B cell (primary cell): ENCODE measurements around the gene SPEN. TPM values are rescaled to one million over a fixed set of nuclear protein-coding genes. Genes with fewer than 3 reads are reported as not detected.

Experiments used
- ATAC-seq: fragments of 200-7000 bp; cut with Tn5 transposase; one replicate; pipeline ENCODE4 v1.10.0; 2021; ENCODE audit warnings: low read depth, mild to moderate bottlenecking, moderate number of reproducible peaks, moderate library complexity
- CTCF ChIA-PET: fragments of 350-600 bp; sonication (Branson Sonifier 250); formaldehyde crosslinking; loops from one replicate; lab custom pipeline; 2021; ENCODE audit warnings: antibody characterized with exemption, inconsistent platforms; lab: Charles Lee
- POLR2A ChIA-PET: fragments of 350-600 bp; sonication (Branson Sonifier 250); formaldehyde crosslinking; loops from one replicate; lab custom pipeline; 2021; ENCODE audit warnings: antibody characterized with exemption; lab: Charles Lee
- DNase-seq: peaks from one replicate; pipeline ENCODE4 v3.0.0; 2013
- H2AFZ ChIP-seq: 2 replicates; pipeline ENCODE4 v1.6.1; 2012; ENCODE audit warnings: mild to moderate bottlenecking, low read depth, low read length; ENCODE audit not compliant: insufficient read depth, poor library complexity, severe bottlenecking
- H3K27ac ChIP-seq, 2 donors: 1 replicate in 1 of 2; 2 replicates in 1 of 2; pipeline ENCODE4 v1.5.1; 2012 to 2013; ENCODE audit warnings: low read length in 2 of 2, mild to moderate bottlenecking in 2 of 2, moderate library complexity in 1 of 2
- H3K27me3 ChIP-seq, 4 experiments: fragments of 200-600 bp in 1 of 4; sonication (generic) in 1 of 4; replicated peaks in 1 of 4; 1 replicate in 2 of 4; 2 replicates in 2 of 4; pipeline versions ENCODE4 v1.6.1 to v1.7.0; 2013 to 2016; ENCODE audit warnings: low read length in 3 of 4, mild to moderate bottlenecking in 2 of 4, mixed read lengths in 1 of 4, moderate library complexity in 1 of 4; ENCODE audit not compliant: insufficient read depth in 4 of 4, control insufficient read depth in 3 of 4; ENCODE audit errors: control extremely low read depth in 1 of 4
- H3K36me3 ChIP-seq, 2 experiments: replicated peaks in 1 of 2; 1 replicate in 1 of 2; 2 replicates in 1 of 2; pipeline versions ENCODE4 v1.6.1 to v1.7.1; 2013; ENCODE audit warnings: low read length in 1 of 2; ENCODE audit not compliant: insufficient read depth in 2 of 2, control insufficient read depth in 1 of 2; ENCODE audit errors: control extremely low read depth in 1 of 2, extremely low read depth in 1 of 2
- H3K4me1 ChIP-seq, 2 donors: fragments of 200-600 bp in 1 of 2; sonication (generic) in 1 of 2; 1 replicate in 1 of 2; 2 replicates in 1 of 2; pipeline versions ENCODE4 v1.5.1 to v1.6.1; 2013 to 2017; ENCODE audit warnings: low read length in 2 of 2; ENCODE audit not compliant: control insufficient read depth in 2 of 2, insufficient read depth in 2 of 2
- H3K4me2 ChIP-seq: replicated peaks from 2 replicates; pipeline ENCODE3; 2012; ENCODE audit warnings: mild to moderate bottlenecking, low read depth, low read length; ENCODE audit not compliant: poor library complexity, severe bottlenecking
- H3K4me3 ChIP-seq, 5 experiments: fragments of 200-600 bp in 1 of 5; sonication (generic) in 1 of 5; 1 replicate in 3 of 5; 2 replicates in 2 of 5; pipeline versions ENCODE4 v1.5.1 to v1.7.0; 2011 to 2016; ENCODE audit warnings: low read length in 4 of 5, mild to moderate bottlenecking in 4 of 5, low read depth in 2 of 5, control low read depth in 1 of 5, moderate library complexity in 1 of 5; ENCODE audit not compliant: insufficient read depth in 1 of 5; ENCODE audit errors: control extremely low read depth in 1 of 5, extremely low read depth in 1 of 5
- H3K79me2 ChIP-seq: fragments of 200-600 bp; sonication (generic); one replicate; pipeline ENCODE4 v1.6.0; 2016; ENCODE audit warnings: low read length; ENCODE audit not compliant: control insufficient read depth, insufficient read depth
- H3K9ac ChIP-seq: fragments of 200-600 bp; sonication (generic); 2 replicates; pipeline ENCODE4 v1.6.1; 2017; ENCODE audit warnings: mild to moderate bottlenecking, low read length, moderate library complexity
- H3K9me3 ChIP-seq, 3 donors: one replicate each; pipeline versions ENCODE4 v1.6.1 to v1.7.1; 2013; ENCODE audit warnings: low read length in 2 of 3; ENCODE audit not compliant: control insufficient read depth in 2 of 3, insufficient read depth in 1 of 3; ENCODE audit errors: control extremely low read depth in 1 of 3
- H4K20me1 ChIP-seq: 2 replicates; pipeline ENCODE4 v1.6.0; 2012; ENCODE audit warnings: mild to moderate bottlenecking, low read length; ENCODE audit not compliant: insufficient read depth, control insufficient read depth, poor library complexity, severe bottlenecking
- H3K27ac Mint-ChIP-seq: one replicate; pipeline ENCODE4 v1.8.0; 2021; ENCODE audit warnings: mixed read lengths
- H3K27me3 Mint-ChIP-seq: one replicate; pipeline ENCODE4 v1.8.0; 2021; ENCODE audit warnings: mixed read lengths
- H3K4me1 Mint-ChIP-seq: one replicate; pipeline ENCODE4 v1.8.0; 2021; ENCODE audit warnings: mixed read lengths
- H3K4me3 Mint-ChIP-seq: one replicate; pipeline ENCODE4 v1.8.0; 2021; ENCODE audit warnings: mixed read lengths
- H3K9me3 Mint-ChIP-seq: one replicate; pipeline ENCODE4 v1.8.0; 2022; ENCODE audit warnings: mixed read lengths; ENCODE audit not compliant: insufficient read depth
- EZH2 ChIP-seq: IDR thresholded peaks from 2 replicates; pipeline ENCODE4 v1.6.1; 2012; ENCODE audit warnings: borderline replicate concordance, low read depth, mild to moderate bottlenecking, moderate library complexity, low read length; ENCODE audit not compliant: insufficient read depth, poor library complexity, severe bottlenecking
- WGBS: methylation state at CpG from one replicate; pipeline ENCODE4 v1.1.5; 2013; ENCODE audit warnings: missing lambda C conversion rate; ENCODE audit not compliant: insufficient coverage; 5-methylcytosine and 5-hydroxymethylcytosine counted together
- intact Hi-C: fragments of 100-400 bp; cut with micrococcal nuclease; formaldehyde crosslinking; loops from one replicate; pipeline ENCODE4 v1.10.0; 2022
- polyA plus RNA-seq: library from polyadenylated mRNA; depleted of rRNA; stranded (reverse); fragments of >200 nt; gene quantifications from 2 replicates; pipeline ENCODE4 v1.2.3, GENCODE V29; 2012
- total RNA-seq, 2 donors: library from RNA; stranded (reverse); fragments of 120-200 nt in 1 of 2; gene quantifications; 1 replicate in 1 of 2; 2 replicates in 1 of 2; pipeline versions ENCODE4 v1.2.3 to v1.2.4, GENCODE V29; 2013 to 2022
- TF ChIP-seq, protein P1 (sequence below): fragments of 200-600 bp; IDR thresholded peaks from one replicate; pipeline ENCODE4 v1.8.0; 2022; ENCODE audit warnings: antibody characterized with exemption, mild to moderate bottlenecking

The SPEN gene
- total and polyA plus RNA-seq, 2 donors (not counting 1 experiment from before 2014, with no cell fraction given) = 29.1 to 126 TPM

DNA sequence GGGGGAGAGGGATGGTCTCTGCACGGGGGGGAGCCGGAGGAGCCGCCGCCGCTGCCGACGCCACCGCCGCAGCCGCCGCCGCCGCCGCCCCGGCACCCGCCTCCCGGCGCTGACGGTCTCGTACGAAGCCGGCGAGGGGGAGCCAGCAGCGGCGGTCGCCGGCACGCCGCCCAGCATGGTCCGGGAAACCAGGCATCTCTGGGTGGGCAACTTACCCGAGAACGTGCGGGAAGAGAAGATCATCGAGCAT lies 311 bp downstream of the SPEN start:
- ChIA-PET POLR2A (interaction anchor here (0.6 to 9.4 kb wide), 8 partner anchors 12 to 323 kb away, joined by 3 to 221 read pairs (median 4); partner anchors contain the start of gene CASP9), CTCF (interaction anchor here (0.9 to 7.4 kb wide), 8 partner anchors 10 to 160 kb away, joined by 3 to 52 read pairs (median 3); no protein-coding TSS in a partner anchor)
- peak overlapping the region; percentile 97 for H3K4me3 Mint-ChIP-seq
- Histone ChIP-seq H3K36me3 (no peaks in the 10 kb centered on the region), H3K4me1 (peaks cover 57 to 74% of the 10 kb centered on the region in 2 donors), H2AFZ (peak overlapping the region; percentile 75), H3K4me3 (peak overlapping the region; percentile 41 to 93 (median 82)), H3K27me3 (no peaks in the 10 kb centered on the region), H3K4me2 (peak overlapping the region; percentile 77), H3K79me2 (peaks cover 63% of the 10 kb centered on the region), H3K9me3 (peaks cover 0 to 3% (median 0%) of the 10 kb centered on the region in 3 donors), H3K27ac (peak overlapping the region; percentile 55 to 80), H3K9ac (peak overlapping the region; percentile 88), H4K20me1 (peaks cover 5% of the 10 kb centered on the region)
- ATAC-seq (no peak), DNase-seq (no peak)
- H3K27ac Mint-ChIP-seq = peak overlapping the region; percentile 99
- H3K27me3 Mint-ChIP-seq = no peaks in the 10 kb centered on the region
- H3K4me1 Mint-ChIP-seq = peaks cover 56% of the 10 kb centered on the region
- H3K9me3 Mint-ChIP-seq = no peaks in the 10 kb centered on the region
- intact Hi-C loops = loop anchor here (1.0 to 10.0 kb wide), 3 partner anchors 11 to 153 kb away; no protein-coding TSS in a partner anchor
- WGBS = under 1% methylated on average over 34 of the region's 34 CpGs
- TF ChIP-seq, protein P1, sequence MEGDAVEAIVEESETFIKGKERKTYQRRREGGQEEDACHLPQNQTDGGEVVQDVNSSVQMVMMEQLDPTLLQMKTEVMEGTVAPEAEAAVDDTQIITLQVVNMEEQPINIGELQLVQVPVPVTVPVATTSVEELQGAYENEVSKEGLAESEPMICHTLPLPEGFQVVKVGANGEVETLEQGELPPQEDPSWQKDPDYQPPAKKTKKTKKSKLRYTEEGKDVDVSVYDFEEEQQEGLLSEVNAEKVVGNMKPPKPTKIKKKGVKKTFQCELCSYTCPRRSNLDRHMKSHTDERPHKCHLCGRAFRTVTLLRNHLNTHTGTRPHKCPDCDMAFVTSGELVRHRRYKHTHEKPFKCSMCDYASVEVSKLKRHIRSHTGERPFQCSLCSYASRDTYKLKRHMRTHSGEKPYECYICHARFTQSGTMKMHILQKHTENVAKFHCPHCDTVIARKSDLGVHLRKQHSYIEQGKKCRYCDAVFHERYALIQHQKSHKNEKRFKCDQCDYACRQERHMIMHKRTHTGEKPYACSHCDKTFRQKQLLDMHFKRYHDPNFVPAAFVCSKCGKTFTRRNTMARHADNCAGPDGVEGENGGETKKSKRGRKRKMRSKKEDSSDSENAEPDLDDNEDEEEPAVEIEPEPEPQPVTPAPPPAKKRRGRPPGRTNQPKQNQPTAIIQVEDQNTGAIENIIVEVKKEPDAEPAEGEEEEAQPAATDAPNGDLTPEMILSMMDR = no peak
- no peak for TF ChIP-seq EZH2
